Peyer's patch (tissue), 4 donors: ENCODE measurements around the gene PFKL.

ENCODE experiments used
- CTCF ChIP-seq, 6 experiments: fragments of 450-650 bp in 4 of 6; fragments of 200-600 bp in 2 of 6; sonication (generic) in 1 of 6; IDR thresholded peaks; one replicate each; pipeline ENCODE4 v1.5.1; 2017 to 2019; ENCODE audit warnings: antibody characterized with exemption in 6 of 6, mild to moderate bottlenecking in 3 of 6, moderate library complexity in 1 of 6
- POLR2A ChIP-seq, 2 donors: fragments of 450-650 bp; IDR thresholded peaks; one replicate each; pipeline ENCODE4 v1.5.1; 2017; ENCODE audit warnings: antibody characterized with exemption in 2 of 2, mild to moderate bottlenecking in 2 of 2, moderate library complexity in 2 of 2

- TF ChIP-seq CTCF (IDR thresholded peaks at IDR 0.05) (no peak), POLR2A (IDR thresholded peaks at IDR 0.05) (no peak)
Measured at GRCh38 chr21:44375761-44376241, 75.9 kb downstream of the PFKL start.
